Measurements from ENCODE around the gene HCRTR1. TPM values are rescaled to one million over a fixed set of nuclear protein-coding genes. Genes with fewer than 3 reads are reported as not detected.
"Not testable (repeated sequence)": the region's sequence is repeated elsewhere in the genome, so short reads cannot be mapped to it uniquely, and the experiment has no call there.

Gene HCRTR1
- polyA plus RNA-seq, 5 donors, result 0.09 to 0.26 (median 0.10) TPM; not detected in 1

DNA sequence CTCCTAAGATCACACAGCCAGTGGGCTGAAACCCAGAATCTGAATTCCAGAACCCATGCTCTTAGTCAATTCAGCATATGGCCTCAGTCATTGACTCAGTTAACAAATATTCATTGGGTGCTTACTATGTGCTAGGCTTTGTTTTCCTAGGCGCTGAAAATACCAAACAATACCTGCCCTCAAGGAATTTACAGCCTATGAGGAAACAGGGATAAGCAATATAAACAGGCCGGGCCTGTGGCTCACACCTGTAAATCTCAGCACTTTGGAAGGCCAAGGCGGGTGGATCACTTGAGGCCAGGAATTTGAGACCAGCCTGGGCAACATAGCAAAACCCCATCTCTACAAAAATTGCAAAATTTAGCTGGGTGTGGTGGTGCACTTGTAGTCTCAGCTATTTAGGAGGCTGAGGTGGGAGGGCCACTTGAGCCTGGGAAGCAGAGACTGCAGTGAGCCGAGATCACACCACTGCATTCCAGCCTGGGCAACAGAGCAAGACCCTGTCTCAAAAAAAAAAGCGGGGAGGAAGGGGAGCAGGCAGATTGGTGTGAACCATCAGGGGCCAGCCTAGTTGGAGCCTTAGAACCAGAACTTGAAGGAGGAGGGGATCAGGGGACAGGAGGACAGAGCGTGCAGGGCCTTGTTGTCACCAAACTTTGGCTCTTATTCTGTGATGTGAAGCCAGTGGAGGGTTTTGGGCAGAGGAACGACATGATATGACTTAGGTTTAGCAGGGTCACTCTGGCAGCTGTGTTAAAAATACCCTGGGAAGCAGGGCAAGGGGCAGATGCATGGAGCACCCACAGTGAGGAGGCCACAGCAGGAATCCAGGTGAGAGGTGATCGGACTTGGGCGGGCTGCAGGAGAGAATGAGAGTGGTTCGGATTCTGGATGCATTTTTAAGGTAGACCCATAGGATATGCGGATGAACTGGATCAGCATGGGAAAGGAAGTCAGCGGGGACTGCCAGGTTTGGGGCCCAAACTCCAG, 35.4 kb upstream of the HCRTR1 start:
- DNase-seq, result no peak

DNA sequence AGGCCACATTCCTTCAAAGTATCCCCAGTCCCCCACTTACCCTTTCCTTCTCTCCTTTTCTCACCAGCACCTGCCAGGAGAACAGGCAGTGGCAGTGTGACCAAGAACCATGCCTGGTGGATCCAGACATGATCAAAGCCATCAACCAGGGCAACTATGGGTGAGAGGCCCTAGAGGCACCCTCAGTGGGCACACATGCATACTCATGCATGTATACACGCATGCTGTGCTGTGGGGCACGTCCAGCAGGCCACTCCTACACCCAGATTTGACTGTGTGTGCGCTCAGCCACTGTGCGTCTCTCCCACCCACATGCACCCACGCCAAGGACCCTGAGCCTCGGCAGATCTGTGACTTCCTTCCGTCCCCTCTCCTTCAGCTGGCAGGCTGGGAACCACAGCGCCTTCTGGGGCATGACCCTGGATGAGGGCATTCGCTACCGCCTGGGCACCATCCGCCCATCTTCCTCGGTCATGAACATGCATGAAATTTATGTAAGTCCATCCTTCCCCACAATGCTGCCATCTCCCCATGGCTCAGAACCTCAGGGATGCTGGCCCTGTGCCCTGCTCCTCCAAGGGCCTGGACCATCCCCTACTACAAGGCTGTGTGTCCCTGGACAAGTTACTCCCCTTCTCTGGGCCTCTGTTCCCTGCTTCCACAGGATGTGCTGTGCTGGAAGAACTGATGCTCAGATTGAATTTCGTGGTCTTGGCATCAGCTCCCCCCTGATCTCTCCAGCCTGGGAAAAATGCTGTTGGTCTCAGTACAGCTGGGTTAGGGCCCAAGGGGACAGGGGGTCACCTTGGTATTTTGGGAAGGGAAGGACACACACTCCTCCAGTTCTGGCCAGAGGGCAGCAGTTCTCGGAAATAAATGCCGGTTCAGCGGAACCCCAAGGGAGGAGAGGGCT, 34.2 kb upstream of the HCRTR1 start:
- no peak for DNase-seq

DNA sequence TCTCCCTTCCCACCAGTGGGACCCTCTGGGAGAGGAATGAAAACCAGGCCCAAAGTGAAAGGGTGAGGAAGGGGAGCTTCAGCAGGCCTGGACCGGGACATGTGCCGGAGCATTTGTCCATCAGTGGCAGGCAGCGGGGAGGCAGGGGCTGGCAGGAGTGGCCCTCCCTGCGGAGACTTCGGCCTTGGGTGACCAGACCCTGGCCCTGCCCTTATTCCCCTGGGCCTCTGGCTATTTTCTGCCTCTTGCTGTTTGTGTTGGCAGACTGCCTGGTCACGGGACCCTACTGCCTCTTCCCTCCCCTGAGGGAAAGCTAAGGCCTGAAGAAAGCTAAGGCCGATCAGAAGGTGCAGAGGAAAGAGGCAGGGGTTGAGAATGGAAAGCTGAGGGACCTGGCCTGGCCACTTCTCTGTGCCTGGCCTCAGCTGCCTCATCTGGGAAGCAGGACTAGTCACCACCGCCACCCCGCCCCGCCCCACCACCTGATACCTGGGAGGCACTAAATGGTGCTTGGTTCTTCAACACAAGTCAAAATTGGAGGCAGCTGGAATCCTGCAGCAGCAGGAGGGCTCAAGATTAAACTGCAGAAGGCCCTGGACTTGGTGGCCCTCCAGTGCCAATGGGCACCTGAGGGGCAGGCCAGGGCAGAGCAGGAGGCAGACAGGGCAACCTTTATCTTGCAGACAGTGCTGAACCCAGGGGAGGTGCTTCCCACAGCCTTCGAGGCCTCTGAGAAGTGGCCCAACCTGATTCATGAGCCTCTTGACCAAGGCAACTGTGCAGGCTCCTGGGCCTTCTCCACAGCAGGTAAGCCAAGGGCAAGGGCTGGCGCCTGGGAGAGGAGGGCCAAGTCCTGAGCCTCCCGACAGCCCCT, 33.3 kb upstream of the HCRTR1 start:
- peak; percentile 79 to 83 for DNase-seq

DNA sequence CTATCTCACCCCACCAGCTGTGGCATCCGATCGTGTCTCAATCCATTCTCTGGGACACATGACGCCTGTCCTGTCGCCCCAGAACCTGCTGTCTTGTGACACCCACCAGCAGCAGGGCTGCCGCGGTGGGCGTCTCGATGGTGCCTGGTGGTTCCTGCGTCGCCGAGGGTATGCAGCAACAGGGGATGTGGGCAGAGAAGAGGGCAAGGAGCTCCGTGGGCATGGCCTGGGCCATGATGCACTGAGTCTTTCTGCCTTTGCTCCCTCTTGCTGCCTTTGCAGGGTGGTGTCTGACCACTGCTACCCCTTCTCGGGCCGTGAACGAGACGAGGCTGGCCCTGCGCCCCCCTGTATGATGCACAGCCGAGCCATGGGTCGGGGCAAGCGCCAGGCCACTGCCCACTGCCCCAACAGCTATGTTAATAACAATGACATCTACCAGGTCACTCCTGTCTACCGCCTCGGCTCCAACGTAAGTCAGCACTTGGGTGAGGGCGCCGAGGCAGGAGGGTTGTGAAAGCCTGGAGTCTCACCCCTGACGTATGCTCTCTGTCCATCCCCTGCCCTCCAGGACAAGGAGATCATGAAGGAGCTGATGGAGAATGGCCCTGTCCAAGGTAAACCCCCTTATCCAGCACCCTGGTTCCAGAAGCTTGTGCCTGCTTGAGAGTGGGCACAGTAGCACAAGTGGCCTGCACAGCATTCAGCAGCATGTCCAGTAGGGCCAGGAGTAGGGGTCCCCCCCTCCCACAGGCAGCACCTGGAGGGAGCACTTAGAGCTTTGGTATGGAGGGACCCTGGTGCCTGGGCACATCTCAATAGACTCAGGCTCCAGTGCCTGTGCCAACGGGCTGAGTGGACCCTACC, 32.4 kb upstream of the HCRTR1 start:
- no peak for DNase-seq

DNA sequence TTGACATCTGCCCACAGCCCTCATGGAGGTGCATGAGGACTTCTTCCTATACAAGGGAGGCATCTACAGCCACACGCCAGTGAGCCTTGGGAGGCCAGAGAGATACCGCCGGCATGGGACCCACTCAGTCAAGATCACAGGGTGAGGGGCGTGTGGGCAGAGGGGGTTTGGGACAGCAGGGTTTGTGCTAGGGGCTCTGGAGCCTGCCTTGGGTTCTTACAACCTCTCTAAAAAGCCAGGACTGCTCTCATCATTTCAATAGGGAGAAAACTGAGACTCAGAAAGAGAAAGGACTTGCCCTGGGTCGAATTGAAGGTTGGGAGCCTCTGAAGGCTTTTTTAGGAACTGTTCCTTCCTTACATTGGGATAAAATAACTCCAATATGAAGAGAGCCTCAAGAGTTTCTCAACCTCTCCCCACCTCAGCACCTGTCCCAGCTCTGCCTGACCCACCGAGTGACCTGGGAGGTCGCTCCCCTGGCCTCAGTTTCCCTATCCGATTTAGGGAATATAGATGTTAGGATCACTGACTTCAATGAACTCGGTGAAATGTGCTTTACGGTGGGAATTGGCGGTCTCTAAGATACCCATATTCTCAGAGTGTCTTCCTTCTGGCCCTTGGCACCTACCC, 31.6 kb upstream of the HCRTR1 start:
- no peak for DNase-seq

DNA sequence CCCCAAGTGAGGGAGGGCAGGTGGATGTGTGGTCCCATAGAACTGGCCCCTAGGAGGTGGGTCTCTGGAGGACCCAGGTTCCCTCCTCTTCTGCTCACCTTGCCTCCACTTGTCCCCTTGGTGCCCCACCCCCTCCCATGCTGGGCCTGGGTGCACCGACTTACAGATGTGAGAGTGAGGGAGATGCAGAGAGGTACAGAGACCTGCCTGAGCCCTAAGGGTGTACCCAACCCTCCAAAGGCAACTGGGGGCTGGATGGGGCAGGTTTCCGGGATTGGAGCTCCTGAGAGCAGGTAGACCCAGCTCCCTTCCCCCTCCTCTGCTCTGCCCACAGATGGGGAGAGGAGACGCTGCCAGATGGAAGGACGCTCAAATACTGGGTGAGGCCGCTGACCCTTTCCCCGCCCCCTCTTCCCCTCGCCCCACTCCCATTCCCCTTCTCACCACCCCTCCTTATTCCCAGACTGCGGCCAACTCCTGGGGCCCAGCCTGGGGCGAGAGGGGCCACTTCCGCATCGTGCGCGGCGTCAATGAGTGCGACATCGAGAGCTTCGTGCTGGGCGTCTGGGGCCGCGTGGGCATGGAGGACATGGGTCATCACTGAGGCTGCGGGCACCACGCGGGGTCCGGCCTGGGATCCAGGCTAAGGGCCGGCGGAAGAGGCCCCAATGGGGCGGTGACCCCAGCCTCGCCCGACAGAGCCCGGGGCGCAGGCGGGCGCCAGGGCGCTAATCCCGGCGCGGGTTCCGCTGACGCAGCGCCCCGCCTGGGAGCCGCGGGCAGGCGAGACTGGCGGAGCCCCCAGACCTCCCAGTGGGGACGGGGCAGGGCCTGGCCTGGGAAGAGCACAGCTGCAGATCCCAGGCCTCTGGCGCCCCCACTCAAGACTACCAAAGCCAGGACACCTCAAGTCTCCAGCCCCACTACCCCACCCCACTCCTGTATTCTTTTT, 30.8 kb upstream of the HCRTR1 start:
- DNase-seq, result no peak

DNA sequence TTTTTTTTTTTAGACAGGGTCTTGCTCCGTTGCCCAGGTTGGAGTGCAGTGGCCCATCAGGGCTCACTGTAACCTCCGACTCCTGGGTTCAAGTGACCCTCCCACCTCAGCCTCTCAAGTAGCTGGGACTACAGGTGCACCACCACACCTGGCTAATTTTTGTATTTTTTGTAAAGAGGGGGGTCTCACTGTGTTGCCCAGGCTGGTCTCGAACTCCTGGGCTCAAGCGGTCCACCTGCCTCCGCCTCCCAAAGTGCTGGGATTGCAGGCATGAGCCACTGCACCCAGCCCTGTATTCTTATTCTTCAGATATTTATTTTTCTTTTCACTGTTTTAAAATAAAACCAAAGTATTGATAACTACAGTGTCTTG, 30.2 kb upstream of the HCRTR1 start:
- not testable (repeated sequence) for DNase-seq

DNA sequence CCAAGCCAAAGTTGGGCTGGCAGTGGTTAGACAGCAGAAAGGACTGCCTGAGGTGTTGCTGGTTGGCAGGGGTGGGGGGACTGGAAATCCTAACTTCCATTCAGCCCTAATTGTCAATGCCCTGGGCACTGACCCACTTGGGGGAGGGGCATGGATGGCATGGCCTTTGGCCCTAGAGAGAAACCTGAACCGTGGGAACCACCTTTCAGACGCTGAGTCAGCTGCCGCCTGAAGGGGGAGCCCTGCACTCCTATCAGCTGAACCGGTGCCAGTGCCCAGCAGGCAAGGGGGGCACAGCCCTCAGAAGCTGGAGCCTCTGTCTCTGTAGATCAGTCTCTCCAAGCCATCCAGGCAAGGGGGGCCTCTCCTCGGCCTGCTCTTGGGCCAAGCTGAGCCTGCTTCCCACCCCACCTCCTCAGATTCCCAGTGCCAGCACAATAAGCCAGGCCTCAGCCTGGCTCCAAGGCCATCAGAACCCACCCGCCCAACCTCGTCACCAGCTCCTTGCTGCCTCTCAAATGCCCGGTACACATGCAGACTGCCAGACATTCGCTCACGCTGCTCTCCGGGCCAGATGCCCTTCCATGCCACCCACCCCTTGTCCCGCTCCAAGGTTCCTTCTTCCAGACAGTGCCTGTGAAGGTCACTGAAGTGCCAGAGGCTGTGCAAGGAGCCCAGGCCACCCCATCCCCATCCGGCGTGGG, 29.6 kb upstream of the HCRTR1 start:
- DNase-seq, result peak in 1 of 2 donors; percentile 56

DNA sequence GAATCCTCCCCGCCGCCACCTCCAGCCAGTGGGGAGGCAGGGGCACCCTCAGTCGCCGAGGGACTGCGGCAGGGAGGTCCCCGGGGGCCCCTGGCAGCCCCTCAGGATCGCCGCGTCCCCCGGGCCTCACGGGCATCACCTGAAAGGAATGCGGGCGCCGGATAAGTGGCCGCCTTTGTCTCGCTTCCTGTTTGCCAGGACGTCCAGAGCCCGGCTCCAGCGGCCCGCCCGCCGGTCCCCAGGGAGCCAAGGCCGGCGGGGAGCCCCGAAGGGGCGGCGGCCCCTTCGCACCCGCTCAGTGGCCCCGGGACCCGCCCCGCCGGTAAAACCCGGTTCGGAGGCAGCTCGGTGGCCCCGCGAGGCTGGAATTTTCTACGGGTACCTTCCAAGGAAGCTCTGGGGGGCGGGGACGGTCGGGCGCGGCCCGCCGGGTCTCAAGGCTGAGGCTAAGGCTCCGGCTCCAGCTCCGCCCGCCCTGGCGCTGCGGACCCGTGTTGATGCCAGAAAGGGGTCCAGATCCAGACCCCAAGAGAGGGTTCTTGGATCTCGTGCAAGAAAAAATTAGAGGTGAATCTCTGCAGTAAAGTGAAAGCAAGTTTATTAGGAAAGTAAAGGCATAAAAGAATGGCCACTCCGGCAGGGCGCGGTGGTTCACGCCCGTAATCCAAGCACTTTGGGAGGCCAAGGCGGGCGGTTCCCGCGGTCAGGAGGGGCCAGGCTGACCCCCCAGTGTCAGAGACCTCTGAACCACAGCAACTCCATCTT, 28.6 kb upstream of the HCRTR1 start:
- no peak for DNase-seq

DNA sequence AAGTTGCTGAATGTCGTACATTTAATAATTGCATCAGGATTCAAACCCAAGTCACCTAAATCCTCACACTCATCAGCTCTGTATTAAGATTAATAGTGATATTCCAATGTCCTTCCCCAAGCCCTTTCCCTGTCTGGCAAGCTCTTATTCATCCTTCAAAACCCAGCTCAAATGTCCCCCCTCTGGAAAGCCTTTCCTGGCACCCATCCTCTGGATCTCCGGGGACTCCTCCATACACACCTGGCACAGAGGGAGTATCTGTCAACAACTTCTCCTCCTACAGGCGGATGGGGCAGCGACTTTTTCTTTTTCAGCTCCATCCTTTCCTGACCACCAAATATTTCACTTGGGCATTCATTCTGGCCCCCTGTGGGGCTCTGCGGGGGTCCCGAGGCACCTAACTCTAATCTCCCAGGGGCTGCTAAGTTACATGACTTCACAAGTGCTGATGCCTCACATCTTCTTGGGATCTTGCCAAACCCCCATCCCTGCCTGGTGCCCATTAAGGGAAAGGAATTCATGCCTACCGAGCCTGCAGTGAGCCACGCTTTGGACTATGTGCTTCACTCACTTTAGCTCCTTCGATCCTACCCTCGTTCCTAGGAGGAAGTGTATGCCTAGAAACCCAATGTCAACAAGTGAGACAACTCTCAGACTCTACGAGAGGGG, 25.9 kb upstream of the HCRTR1 start:
- no peak for DNase-seq

DNA sequence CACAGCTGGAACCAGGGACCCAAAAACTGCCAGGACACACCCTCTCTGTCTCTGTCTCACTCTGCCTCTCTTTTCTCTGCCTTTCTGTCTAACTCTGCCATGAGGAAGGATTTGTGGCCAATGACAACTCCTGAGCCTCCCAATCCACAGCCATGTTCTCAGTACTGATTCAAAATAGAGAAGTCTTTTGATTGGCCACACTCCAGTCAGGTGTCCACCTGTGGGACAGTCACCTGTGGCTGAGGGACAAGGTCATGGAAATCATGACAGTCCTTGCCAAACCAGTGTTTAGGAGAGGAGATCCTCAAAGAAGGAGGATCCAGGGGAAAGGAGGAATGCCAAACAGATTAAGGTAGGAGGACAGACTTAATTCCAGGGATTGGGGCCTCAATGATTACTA, 25.4 kb upstream of the HCRTR1 start:
- no peak for DNase-seq

DNA sequence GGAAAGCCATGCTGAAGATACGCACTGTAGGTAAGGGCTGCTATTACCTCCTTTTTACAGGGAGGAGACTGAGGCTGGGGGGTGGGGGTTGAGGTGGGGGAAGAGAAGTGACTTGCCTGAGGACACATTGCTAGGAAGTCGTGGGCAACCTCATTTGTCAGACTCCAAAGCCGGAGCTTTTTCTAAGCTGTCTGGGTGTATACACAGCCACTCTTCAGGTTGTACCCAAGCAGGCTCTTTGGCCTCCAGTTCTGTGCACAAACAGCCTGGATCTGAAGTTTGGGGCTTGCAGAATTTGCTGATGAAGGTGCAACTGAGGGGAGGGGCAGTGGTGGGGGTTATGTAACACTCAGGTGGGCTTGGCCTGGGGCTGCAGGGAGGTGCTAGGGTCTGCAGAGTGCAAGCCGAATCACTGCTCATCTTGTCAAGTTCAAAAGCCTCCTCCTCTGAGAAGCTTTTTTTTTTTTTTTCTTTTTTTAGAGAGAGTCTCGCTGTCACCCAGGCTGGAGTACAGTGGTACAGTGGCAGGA, 24.3 kb upstream of the HCRTR1 start:
- DNase-seq, result no peak

DNA sequence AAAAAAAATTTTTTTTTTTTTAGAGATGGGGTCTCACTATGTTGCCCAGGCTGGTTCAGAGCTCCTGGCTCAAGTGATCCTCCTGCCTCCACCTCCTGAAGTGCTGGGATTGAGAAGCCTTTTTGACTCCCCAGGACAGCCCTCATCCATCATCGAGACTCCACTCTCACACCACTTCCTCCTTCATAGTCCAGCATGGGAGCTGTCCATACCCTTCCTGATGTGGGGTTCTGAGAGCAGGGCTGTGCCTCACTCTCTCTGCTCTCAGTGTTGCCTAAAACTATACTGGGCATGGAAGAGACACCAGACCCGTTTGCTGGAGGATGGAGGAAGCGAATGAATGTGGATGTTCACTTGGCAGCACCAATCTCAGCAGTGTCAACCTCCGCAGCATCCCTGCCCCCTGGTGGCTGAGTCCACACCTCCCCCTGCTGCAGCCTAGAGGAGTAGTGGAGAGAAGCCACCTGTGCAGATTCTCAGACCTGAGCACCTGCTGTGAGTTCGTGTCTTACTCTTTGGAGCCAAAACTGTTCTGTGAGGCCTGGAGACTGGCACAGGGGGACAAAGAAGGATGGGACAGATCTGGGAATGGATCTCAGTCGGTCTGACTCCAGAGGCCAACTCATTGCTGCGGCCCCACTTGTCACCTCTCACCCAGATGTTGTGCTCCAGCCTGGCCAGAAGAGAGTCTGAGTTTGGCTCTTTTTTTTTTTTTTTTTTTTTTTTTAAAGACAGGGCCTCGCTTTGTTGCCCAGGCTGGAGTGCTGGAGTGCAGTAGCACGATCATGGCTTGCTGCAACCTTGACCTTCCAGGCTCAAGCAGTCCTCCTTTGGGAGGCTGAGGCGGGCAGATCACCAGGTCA, 23.5 kb upstream of the HCRTR1 start:
- DNase-seq, result no peak

DNA sequence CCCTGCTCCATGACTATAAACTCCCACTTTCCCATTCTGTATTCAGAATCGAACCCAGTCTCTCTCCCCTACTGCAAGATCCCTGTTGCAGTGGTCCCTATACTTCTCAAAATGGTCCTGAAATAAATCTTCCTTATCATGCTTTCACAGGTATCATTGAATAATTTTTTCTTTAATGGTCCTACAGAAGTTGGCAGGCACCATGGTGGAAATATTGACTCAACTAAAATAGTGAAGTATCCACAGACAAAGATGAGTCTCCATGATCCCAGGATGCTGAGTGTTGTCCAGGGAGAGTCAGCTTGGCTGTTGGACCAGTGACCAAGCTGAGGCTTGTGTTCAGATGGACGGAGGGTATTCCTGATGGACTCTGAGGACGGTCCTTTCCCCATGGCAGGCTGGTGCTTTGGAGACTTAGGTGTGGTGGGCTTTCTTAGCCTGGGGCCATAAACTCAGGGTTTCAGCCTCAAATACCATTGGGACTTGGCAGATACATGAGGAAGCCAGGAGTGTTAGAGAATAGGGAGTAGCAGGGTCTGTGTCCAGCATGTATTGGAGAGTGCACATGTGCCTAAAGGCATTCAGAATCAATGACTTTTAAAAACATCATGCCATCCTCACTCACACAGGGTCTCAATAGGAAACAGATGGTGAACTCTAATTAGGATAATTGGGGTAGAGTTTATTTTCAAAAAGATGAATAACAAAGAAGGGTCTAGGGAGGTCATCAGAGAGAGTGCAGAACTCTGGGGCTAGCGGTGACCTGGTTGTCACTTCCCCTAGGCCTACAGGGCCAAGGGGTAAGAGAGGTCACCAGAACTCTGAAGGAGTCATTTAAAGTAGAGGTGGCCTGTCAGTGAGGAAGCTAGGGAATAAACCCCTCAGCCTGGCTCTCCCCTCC, 21.4 kb upstream of the HCRTR1 start:
- no peak for DNase-seq

DNA sequence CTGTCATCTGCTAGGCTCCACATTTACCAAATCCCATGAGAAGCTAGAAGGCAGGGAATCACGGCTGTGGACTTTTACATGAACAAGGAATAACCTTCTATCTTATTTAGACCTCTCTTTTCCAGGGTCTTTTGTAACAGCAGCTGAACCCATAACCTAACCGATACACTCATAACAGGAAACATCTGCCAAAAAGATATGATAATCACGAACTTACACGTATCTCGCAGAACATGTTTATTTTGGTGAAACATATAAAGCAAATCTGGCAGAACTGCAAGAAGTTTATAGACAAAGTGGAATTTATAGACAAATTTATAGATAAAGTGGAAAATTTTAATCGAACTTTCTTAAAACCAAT, 20.8 kb upstream of the HCRTR1 start:
- DNase-seq, result no peak
